SKM-1 (cell line): ENCODE results near the gene TUSC1.
A peak's percentile ranks its signal among the peaks of the same experiment; 100 is the strongest.
"Not testable (repeated sequence)": the region's sequence is repeated elsewhere in the genome, so short reads cannot be mapped to it uniquely, and the experiment has no call there.

Experiments
- DNase-seq: peaks from one replicate; lab custom pipeline; 2025; ENCODE audit not compliant: unreplicated experiment; lab: John Stamatoyannopoulos, UW

Gene TUSC1

GRCh38 chr9:25678147-25678666, at the start of gene TUSC1:
TUSC1 (minus strand) TSS chr9:25678444; CDS start chr9:25678312, 132 bp downstream.
- peak; percentile 72 for DNase-seq

GRCh38 chr9:25726871-25727410, 48.7 kb upstream of the TUSC1 start:
- DNase-seq, result no peak

GRCh38 chr9:25724424-25724823, 46.2 kb upstream of the TUSC1 start:
- no peak for DNase-seq

- no peak for DNase-seq
Observed at GRCh38 chr9:25716220-25716872, 38.1 kb upstream of the TUSC1 start.

GRCh38 chr9:25709941-25710340, 31.7 kb upstream of the TUSC1 start:
- DNase-seq, result no peak

- DNase-seq, result no peak
Observed at GRCh38 chr9:25704800-25705199, 26.6 kb upstream of the TUSC1 start.

- DNase-seq, result no peak
Observed at GRCh38 chr9:25703701-25704357, 25.6 kb upstream of the TUSC1 start.

GRCh38 chr9:25702536-25702935, 24.3 kb upstream of the TUSC1 start:
- DNase-seq, result no peak

GRCh38 chr9:25700899-25701298, 22.7 kb upstream of the TUSC1 start:
- not testable (repeated sequence) for DNase-seq

GRCh38 chr9:25700430-25700829, 22.2 kb upstream of the TUSC1 start:
- no peak for DNase-seq

GRCh38 chr9:25691786-25692185, 13.5 kb upstream of the TUSC1 start:
- no peak for DNase-seq

- DNase-seq, result no peak
Observed at GRCh38 chr9:25684321-25684720, 6.1 kb upstream of the TUSC1 start.

- no peak for DNase-seq
Observed at GRCh38 chr9:25681266-25681665, 3.0 kb upstream of the TUSC1 start.

GRCh38 chr9:25678846-25679360, 659 bp upstream of the TUSC1 start:
- no peak for DNase-seq

GRCh38 chr9:25677301-25678146, 720 bp downstream of the TUSC1 start:
- DNase-seq, result peak; percentile 27

GRCh38 chr9:25675858-25676257, 2.4 kb downstream of the TUSC1 start:
- not testable (repeated sequence) for DNase-seq

- DNase-seq, result no peak
Observed at GRCh38 chr9:25658571-25658970, 19.7 kb downstream of the TUSC1 start.

GRCh38 chr9:25654417-25654816, 23.8 kb downstream of the TUSC1 start:
- no peak for DNase-seq

- DNase-seq, result no peak
Observed at GRCh38 chr9:25648116-25648515, 30.1 kb downstream of the TUSC1 start.

- DNase-seq, result no peak
Observed at GRCh38 chr9:25636026-25636425, 42.2 kb downstream of the TUSC1 start.

- no peak for DNase-seq
Observed at GRCh38 chr9:25629231-25629630, 49.0 kb downstream of the TUSC1 start.
